ENCODE measurements around the gene HEPHL1.

Gene HEPHL1

GRCh38 chr11:94134651-94135512, 113.7 kb downstream of the HEPHL1 start:
- Histone ChIP-seq H3K27ac (ENCODE audit: low read depth, low read length) (no peak overlapping the region), H3K9ac (ENCODE audit: low read length) (no peak overlapping the region)

GRCh38 chr11:94139416-94139815, 118.3 kb downstream of the HEPHL1 start:
- Histone ChIP-seq H3K27ac (ENCODE audit: low read depth, low read length) (no peak overlapping the region), H3K9ac (ENCODE audit: low read length) (no peak overlapping the region), H3K36me3 (ENCODE audit: low read length) (no peaks in the 10 kb centered on the region), H2AFZ (ENCODE audit: low read depth, low read length, severe bottlenecking) (no peak overlapping the region), H3K27me3 (ENCODE audit: low read length) (no peaks in the 10 kb centered on the region), H3K79me2 (ENCODE audit: insufficient read depth, low read length) (peaks cover 66% of the 10 kb centered on the region), H3K4me3 (ENCODE audit: insufficient read depth, low read length, poor library complexity, severe bottlenecking) (no peak overlapping the region), H3K9me2 (replicated peaks; ENCODE audit: insufficient read depth, low read length) (no peaks in the 10 kb centered on the region), H4K20me1 (ENCODE audit: low read depth, low read length) (peaks cover 20% of the 10 kb centered on the region; the same call in 1 of the 2 replicates), H3F3A (ENCODE audit: insufficient read depth) (no peaks in the 10 kb centered on the region), H3K9me3 (ENCODE audit: insufficient read depth, low read length) (no peaks in the 10 kb centered on the region), H3K4me2 (ENCODE audit: low read depth, low read length, poor library complexity, severe bottlenecking) (no peak overlapping the region)
- TF ChIP-seq CTCF (IDR thresholded peaks at IDR 0.05; ENCODE audit: insufficient read depth, low read length, poor library complexity, severe bottlenecking): no peak
- TF ChIP-seq EZH2phosphoT487 (conservative IDR thresholded peaks at IDR 0.05; ENCODE audit: low read length): no peak

More at GRCh38 chr11:94134651-94135512, 113.7 kb downstream of the HEPHL1 start:
- Histone ChIP-seq H3F3A (ENCODE audit: insufficient read depth) (no peaks in the 10 kb centered on the region), H3K36me3 (ENCODE audit: low read length) (no peaks in the 10 kb centered on the region), H2AFZ (ENCODE audit: low read depth, low read length, severe bottlenecking) (no peak overlapping the region), H3K4me3 (ENCODE audit: insufficient read depth, low read length, poor library complexity, severe bottlenecking) (no peak overlapping the region), H3K4me2 (ENCODE audit: low read depth, low read length, poor library complexity, severe bottlenecking) (no peak overlapping the region), H3K9me2 (replicated peaks; ENCODE audit: insufficient read depth, low read length) (no peaks in the 10 kb centered on the region), H4K20me1 (ENCODE audit: low read depth, low read length) (peaks cover 16% of the 10 kb centered on the region; the same call in 1 of the 2 replicates), H3K27me3 (ENCODE audit: low read length) (no peaks in the 10 kb centered on the region), H3K9me3 (ENCODE audit: insufficient read depth, low read length) (no peaks in the 10 kb centered on the region), H3K79me2 (ENCODE audit: insufficient read depth, low read length) (peaks cover 71% of the 10 kb centered on the region)
- no peak for TF ChIP-seq CTCF (IDR thresholded peaks at IDR 0.05; ENCODE audit: insufficient read depth, low read length, poor library complexity, severe bottlenecking)
- TF ChIP-seq EZH2phosphoT487 (conservative IDR thresholded peaks at IDR 0.05; ENCODE audit: low read length): no peak

- no peaks in the 10 kb centered on the region for H3F3A ChIP-seq (ENCODE audit: insufficient read depth)
- H3K79me2 ChIP-seq (ENCODE audit: insufficient read depth, low read length): peaks cover 61% of the 10 kb centered on the region
- TF ChIP-seq EZH2phosphoT487 (conservative IDR thresholded peaks at IDR 0.05; ENCODE audit: low read length) (no peak), CTCF (IDR thresholded peaks at IDR 0.05; ENCODE audit: insufficient read depth, low read length, poor library complexity, severe bottlenecking) (no peak)
- no peak overlapping the region for H3K27ac ChIP-seq (ENCODE audit: low read depth, low read length)
- H3K27me3 ChIP-seq (ENCODE audit: low read length): no peaks in the 10 kb centered on the region
- H3K4me3 ChIP-seq (ENCODE audit: insufficient read depth, low read length, poor library complexity, severe bottlenecking): no peak overlapping the region
- H3K9me3 ChIP-seq (ENCODE audit: insufficient read depth, low read length): no peaks in the 10 kb centered on the region
- H3K4me2 ChIP-seq (ENCODE audit: low read depth, low read length, poor library complexity, severe bottlenecking): no peak overlapping the region
- no peak overlapping the region for H3K9ac ChIP-seq (ENCODE audit: low read length)
- H3K36me3 ChIP-seq (ENCODE audit: low read length): no peaks in the 10 kb centered on the region
- H3K9me2 ChIP-seq (replicated peaks; ENCODE audit: insufficient read depth, low read length): no peaks in the 10 kb centered on the region
- H2AFZ ChIP-seq (ENCODE audit: low read depth, low read length, severe bottlenecking): no peak overlapping the region
- H4K20me1 ChIP-seq (ENCODE audit: low read depth, low read length): peaks cover 20% of the 10 kb centered on the region; the same call in 1 of the 2 replicates
Measured at GRCh38 chr11:94140154-94140655, 119.1 kb downstream of the HEPHL1 start.

All from SU-DHL-6 (cell line).